IPS-11a (cell line): ENCODE results near the gene ADM.
"Not testable (repeated sequence)": the region's sequence is repeated elsewhere in the genome, so short reads cannot be mapped to it uniquely, and the experiment has no call there.

Source experiments
- H3K4me3 ChIP-seq: one replicate; pipeline ENCODE4 v1.5.1; 2013; ENCODE audit warnings: low read depth, low read length, control low read depth

Gene ADM

GRCh38 chr11:10304495-10305261 lies at the start of gene ADM:
ADM (plus strand) TSS chr11:10305073; CDS start chr11:10305701, 628 bp downstream.
- peak within 1 kb of the TSS; percentile 92 for H3K4me3 ChIP-seq

- no peak overlapping the region for H3K4me3 ChIP-seq
Observed at GRCh38 chr11:10255388-10256125, 49.3 kb upstream of the ADM start.

GRCh38 chr11:10257478-10257877 lies 47.4 kb upstream of the ADM start:
- no peak overlapping the region for H3K4me3 ChIP-seq

- H3K4me3 ChIP-seq: no peak overlapping the region
Observed at GRCh38 chr11:10261821-10262220, 43.1 kb upstream of the ADM start.

- H3K4me3 ChIP-seq: no peak overlapping the region
Observed at GRCh38 chr11:10263929-10264328, 40.9 kb upstream of the ADM start.

- not testable (repeated sequence) for H3K4me3 ChIP-seq
Observed at GRCh38 chr11:10264716-10265115, 40.2 kb upstream of the ADM start.

GRCh38 chr11:10265936-10266335 lies 38.9 kb upstream of the ADM start:
- H3K4me3 ChIP-seq: no peak overlapping the region

- H3K4me3 ChIP-seq: no peak overlapping the region
Observed at GRCh38 chr11:10267821-10268220, 37.1 kb upstream of the ADM start.

- no peak overlapping the region for H3K4me3 ChIP-seq
Observed at GRCh38 chr11:10268746-10269488, 36.0 kb upstream of the ADM start.

- H3K4me3 ChIP-seq: no peak overlapping the region
Observed at GRCh38 chr11:10272132-10272531, 32.7 kb upstream of the ADM start.

- no peak overlapping the region for H3K4me3 ChIP-seq
Observed at GRCh38 chr11:10273738-10274137, 31.1 kb upstream of the ADM start.

- H3K4me3 ChIP-seq: no peak overlapping the region
Observed at GRCh38 chr11:10274726-10275125, 30.1 kb upstream of the ADM start.

- no peak overlapping the region for H3K4me3 ChIP-seq
Observed at GRCh38 chr11:10275714-10276113, 29.2 kb upstream of the ADM start.

GRCh38 chr11:10282117-10282516 lies 22.8 kb upstream of the ADM start:
- no peak overlapping the region for H3K4me3 ChIP-seq

- H3K4me3 ChIP-seq: no peak overlapping the region
Observed at GRCh38 chr11:10283991-10284390, 20.9 kb upstream of the ADM start.

- H3K4me3 ChIP-seq: no peak overlapping the region
Observed at GRCh38 chr11:10285148-10285802, 19.6 kb upstream of the ADM start.

GRCh38 chr11:10287140-10287539 lies 17.7 kb upstream of the ADM start:
- no peak overlapping the region for H3K4me3 ChIP-seq

- H3K4me3 ChIP-seq: no peak overlapping the region
Observed at GRCh38 chr11:10287766-10288715, 16.8 kb upstream of the ADM start.

- H3K4me3 ChIP-seq: no peak overlapping the region
Observed at GRCh38 chr11:10288881-10289764, 15.8 kb upstream of the ADM start.
